Epithelial cell of proximal tubule (primary cell): ENCODE data around the gene CGRRF1. TPM values are rescaled to one million over a fixed set of nuclear protein-coding genes. Genes with fewer than 3 reads are reported as not detected.
A peak's percentile ranks its signal among the peaks of the same experiment; 100 is the strongest.

Experiments used
- DNase-seq: peaks from one replicate; pipeline ENCODE4 v3.0.0-alpha.2; 2011; ENCODE audit warnings: low read depth
- H3K4me3 ChIP-seq: 2 replicates; pipeline ENCODE4 v1.5.1; 2011; ENCODE audit warnings: low read depth, mild to moderate bottlenecking, low read length
- total RNA-seq: library from RNA; depleted of rRNA; stranded (reverse); fragments of >200 nt; gene quantifications from 2 replicates; pipeline ENCODE4 v1.2.3, GENCODE V29; 2015
- TF ChIP-seq, protein P1 (sequence below): conservative IDR thresholded peaks from 2 replicates; pipeline ENCODE4 v1.5.1; 2012; ENCODE audit warnings: low read depth, mild to moderate bottlenecking, low read length

The CGRRF1 gene
- total RNA-seq, 1 donor from 2014 or later: 5.4 TPM

GRCh38 chr14:54555651-54556050 lies 45.9 kb downstream of the CGRRF1 start:
- no peak overlapping the region for H3K4me3 ChIP-seq
- no peak for DNase-seq
- TF ChIP-seq, protein P1, sequence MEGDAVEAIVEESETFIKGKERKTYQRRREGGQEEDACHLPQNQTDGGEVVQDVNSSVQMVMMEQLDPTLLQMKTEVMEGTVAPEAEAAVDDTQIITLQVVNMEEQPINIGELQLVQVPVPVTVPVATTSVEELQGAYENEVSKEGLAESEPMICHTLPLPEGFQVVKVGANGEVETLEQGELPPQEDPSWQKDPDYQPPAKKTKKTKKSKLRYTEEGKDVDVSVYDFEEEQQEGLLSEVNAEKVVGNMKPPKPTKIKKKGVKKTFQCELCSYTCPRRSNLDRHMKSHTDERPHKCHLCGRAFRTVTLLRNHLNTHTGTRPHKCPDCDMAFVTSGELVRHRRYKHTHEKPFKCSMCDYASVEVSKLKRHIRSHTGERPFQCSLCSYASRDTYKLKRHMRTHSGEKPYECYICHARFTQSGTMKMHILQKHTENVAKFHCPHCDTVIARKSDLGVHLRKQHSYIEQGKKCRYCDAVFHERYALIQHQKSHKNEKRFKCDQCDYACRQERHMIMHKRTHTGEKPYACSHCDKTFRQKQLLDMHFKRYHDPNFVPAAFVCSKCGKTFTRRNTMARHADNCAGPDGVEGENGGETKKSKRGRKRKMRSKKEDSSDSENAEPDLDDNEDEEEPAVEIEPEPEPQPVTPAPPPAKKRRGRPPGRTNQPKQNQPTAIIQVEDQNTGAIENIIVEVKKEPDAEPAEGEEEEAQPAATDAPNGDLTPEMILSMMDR: peak; percentile 22

DNA sequence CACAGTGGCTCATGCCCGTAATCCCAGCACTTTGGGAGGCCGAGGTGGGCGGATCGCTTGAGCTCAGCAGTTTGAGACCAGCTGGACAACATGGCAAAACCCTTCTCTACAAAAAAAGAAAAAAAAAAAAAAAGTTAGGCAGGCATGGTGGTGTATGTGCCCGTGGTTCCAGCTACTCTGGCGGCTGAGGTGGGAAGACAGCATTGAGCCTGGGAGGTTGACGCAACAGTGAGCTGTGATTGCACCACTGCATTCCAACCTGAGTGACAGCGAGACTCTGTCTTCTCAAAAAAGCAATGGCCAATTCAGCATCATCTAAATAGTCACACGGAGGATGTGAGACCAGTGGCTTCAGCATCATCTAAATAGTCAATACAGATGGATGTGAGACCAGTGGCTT lies 46.8 kb downstream of the CGRRF1 start:
- TF ChIP-seq, protein P1: no peak
- no peak overlapping the region for H3K4me3 ChIP-seq
- no peak for DNase-seq

- DNase-seq: no peak
- no peak overlapping the region for H3K4me3 ChIP-seq
- TF ChIP-seq, protein P1: no peak
These were observed 52.6 kb downstream of the CGRRF1 start for GRCh38 chr14:54562334-54562733.

- TF ChIP-seq, protein P1: peak; percentile 69
- DNase-seq: no peak
These were observed 54.6 kb downstream of the CGRRF1 start for GRCh38 chr14:54564071-54564867.

GRCh38 chr14:54564868-54565784 lies 55.4 kb downstream of the CGRRF1 start:
- H3K4me3 ChIP-seq: peak overlapping the region; percentile 83
- TF ChIP-seq, protein P1: no peak
- no peak for DNase-seq

More at GRCh38 chr14:54564071-54564867, 54.6 kb downstream of the CGRRF1 start:
- H3K4me3 ChIP-seq: peak overlapping the region; percentile 83

GRCh38 chr14:54565785-54566409 lies 56.2 kb downstream of the CGRRF1 start:
- TF ChIP-seq, protein P1: no peak
- no peak for DNase-seq
- peak overlapping the region; percentile 83 for H3K4me3 ChIP-seq
